NCI-H146 treated with DMSO at 0.1 percent for 48 hours (cell line): ENCODE data around the gene HRH1.
"Not testable (repeated sequence)": the region's sequence is repeated elsewhere in the genome, so short reads cannot be mapped to it uniquely, and the experiment has no call there.

Experiments used
- DNase-seq: peaks from one replicate; lab custom pipeline; 2025; ENCODE audit not compliant: unreplicated experiment; lab: John Stamatoyannopoulos, UW

HRH1 gene

GRCh38 chr3:11140030-11140712 lies 14.1 kb upstream of the HRH1 start:
- no peak for DNase-seq

GRCh38 chr3:11140713-11141104 lies 13.6 kb upstream of the HRH1 start:
- DNase-seq, result no peak

DNA sequence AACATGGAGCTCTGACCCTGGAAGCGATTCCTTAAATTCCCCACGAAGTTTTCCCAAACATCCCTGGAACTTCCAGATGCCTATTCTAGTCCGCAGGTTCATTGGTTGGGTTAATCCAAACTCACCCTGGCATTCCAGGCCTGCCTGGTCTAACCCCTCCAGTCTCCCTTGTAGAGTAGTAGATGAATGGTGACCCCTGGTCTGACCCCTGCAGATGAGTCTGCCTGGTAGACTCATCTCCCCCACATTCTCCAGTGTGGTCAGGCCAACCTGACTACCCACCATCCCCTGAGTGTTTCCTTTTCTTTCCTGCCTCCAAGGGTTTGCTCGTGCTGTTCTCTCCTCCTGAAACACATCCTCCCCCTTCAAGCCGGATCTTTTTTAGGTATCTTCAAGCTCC lies 10.8 kb upstream of the HRH1 start:
- no peak for DNase-seq

- DNase-seq, result no peak
Measured at GRCh38 chr3:11144996-11145395, 9.3 kb upstream of the HRH1 start.

- no peak for DNase-seq
Measured at GRCh38 chr3:11145888-11146287, 8.4 kb upstream of the HRH1 start.

DNA sequence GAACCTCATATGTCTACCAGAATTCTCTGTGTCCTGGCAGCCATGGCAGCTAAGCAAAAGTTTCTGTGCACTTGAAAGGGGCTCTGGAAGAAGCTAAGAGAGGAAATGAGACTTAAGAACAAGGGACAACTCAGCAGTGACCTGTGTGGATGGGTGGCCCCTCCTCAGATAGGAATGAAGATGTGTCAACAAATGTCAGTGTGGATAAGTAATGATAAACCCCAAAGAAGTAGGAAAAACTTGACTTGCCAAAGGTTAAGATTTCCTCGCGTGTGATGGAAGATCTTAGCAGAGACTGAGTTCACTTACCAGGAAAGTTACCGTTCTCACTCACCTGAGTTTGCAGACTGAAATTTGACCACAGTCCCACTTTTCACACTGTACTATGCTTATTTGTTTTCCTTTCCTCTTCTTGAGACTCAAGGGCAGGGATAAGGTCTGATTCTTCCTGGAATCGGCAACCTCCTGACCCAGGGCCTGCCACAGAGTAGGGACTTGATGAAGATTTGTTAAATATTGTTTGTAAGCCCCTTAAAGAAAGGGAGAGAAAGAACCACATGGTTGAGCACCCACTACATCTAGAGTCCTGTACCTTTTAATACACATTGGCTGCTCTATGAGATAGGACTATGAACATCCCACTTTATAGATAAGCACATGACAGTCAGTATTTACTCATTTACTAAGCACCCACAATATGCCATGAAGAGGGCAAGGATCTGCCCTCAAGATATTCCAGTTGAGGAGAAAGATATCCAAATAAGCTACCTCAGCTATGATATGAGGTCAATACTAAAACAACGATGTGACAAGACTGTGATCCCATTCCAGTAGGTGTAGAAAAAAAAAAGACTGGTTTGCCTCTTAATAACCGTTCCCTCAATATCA lies 7.3 kb upstream of the HRH1 start:
- DNase-seq, result no peak

DNA sequence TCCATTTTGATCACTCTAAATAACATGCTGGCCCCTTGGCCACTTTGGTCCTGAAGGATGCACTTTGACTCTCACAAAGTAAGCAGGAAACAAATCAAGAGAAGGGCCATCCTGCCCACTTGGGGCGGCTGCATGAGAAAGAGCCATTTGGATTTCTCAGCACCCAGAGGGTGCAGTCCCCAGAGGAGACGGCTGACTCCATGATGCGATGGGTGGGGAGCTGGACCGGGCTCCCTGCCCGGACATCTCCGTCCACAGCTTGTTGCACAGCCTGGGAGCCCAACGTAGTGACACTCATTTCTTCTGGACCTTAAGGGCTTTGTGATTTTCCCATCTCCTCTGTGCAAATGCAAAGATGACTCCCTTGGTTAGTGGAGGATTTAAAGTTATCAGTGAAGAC lies 4.0 kb upstream of the HRH1 start:
- DNase-seq, result no peak

DNA sequence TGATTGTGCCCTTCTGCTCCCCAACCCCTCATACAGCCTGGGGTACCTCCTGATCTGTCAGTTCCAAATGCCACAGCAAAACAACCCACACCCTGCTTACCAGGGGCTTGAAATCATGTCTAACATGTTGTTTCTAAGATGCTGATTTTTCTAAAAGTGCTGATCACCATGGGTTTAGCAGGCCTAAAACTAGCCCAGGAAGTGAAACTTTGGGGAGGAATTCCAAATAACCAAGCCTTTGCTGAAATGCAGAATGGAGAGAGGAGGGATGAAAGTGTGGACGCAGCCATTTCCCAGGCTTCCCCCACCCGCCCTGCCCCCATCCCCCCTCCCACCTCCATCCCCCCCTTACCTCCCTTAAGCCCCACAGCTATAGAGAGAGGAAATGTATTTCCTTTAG lies 2.0 kb upstream of the HRH1 start:
- no peak for DNase-seq

DNA sequence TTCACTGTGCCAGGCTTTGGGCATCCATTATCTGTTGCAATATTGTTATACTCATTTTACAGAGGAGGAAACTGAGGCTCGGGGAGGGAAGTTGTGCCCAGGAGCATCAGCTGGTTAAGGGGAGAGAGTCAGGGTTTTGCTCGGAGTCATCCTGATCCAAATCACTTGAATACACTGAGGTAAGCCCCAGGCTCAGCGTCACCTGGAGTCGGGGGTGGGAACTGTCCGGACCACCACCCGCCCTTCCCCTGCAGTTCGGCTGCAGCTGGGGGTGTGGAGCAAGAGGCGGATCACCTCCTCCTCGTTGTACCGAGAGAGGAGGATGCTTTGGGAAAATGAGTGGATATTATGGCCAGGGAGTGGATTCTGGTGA lies 646 bp downstream of the HRH1 start:
- DNase-seq, result no peak

GRCh38 chr3:11155341-11156025 lies 1.2 kb downstream of the HRH1 start:
- no peak for DNase-seq

DNA sequence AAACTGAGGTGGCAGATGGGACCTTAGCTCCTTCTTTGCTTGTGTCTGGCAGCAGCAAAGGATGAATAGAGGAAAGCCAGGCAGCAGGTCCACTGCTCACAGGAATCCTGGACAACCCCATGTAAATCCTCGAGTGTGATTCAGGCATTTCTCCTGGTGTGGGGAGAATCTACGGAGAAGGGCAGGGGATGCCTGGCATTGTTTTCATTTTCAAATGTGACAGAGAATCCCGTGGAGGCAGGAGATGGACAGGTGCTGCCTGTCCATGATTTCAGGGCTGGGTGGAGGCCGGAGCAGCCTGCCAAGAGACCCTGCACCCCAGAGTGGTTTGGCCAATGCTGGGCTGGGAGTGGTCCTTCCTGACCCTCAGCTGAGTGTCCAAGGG lies 1.7 kb downstream of the HRH1 start:
- no peak for DNase-seq

DNA sequence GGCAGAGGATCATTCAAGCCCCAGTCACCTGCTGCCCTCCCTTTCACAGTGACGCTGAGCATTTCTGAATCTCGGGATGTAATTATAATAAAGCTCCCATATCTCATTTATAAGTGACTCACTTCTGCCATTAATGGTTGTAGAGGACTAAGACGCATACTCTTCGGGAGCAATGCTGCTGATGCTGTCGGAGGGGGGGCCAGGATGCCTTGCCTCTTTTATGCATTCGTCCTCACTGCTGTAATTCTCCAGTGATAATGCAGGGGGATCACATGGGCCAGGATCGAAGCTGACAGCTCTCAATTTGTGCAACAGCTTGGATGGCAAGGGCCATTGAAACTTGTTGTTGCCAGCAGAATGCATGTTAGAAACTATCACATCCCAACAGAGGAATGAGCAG lies 3.1 kb downstream of the HRH1 start:
- DNase-seq, result no peak

DNA sequence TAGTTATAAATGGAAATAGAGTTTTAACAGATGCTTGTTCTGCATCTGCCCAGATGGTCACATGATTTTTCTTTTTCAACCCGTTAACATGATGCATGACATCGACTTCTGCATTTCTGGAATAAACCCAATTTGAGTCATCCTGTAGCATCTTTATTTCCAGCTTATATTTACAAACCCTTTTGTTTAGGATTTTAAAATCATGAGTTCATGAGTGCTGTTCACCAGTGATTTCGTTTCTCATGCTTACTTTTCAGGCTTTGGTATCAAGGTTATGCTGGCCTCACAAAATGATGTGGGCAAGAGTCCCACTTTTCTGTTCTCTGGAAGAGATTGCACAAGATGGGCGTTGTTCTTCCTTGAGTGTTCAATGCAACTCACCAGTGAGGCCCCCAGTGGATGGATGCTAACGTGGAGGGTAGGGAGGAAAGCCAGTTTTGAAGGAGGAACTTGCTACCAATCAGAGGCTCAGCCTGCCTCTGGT lies 5.2 kb downstream of the HRH1 start:
- no peak for DNase-seq

GRCh38 chr3:11161666-11162065 lies 7.4 kb downstream of the HRH1 start:
- no peak for DNase-seq

DNA sequence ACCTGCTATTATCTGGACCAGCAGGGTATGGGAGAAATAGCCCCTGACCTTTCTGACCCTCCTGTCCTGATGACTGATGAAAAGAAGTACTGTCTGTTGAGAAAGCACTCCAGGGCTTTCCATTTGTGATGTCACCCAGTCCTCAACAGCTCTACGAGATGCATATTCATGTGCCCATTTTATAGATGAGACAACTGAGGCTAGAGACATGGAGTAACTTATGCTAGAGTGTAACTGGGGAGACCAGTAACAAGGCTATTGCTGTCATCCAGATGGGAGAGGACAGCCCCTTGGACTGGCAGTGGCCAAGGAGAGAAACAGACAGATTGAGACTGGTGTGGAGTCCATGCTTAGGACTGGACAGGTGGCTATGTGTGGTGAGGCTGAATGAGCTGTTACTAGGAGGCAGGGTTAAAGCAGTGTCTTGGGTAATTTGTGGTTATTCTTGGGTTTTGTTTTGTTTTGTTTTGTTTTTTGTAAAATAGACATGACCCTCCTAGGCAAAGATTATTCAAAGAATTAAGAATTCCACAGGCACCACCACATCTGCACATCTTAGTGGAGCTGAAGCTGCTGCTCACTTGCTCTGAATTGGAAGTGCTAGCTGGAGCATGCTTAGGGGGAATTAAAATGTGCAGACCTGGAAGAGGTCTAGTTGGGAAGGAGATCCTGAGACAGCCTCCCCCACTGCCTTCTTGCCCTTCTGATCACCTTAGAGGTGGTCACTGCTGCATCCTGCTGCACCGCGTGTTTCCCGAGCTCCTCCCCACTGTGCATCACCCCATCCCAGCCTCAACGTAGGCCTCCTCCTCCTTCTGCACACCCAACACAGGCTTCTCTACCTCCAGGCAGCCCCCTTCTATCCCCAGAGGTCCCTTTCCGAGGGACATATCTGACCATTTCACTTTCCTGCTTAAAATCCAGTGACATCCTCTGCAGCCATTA lies 8.4 kb downstream of the HRH1 start:
- DNase-seq, result no peak

- DNase-seq, result no peak
Measured at GRCh38 chr3:11164607-11165006, 10.3 kb downstream of the HRH1 start.

GRCh38 chr3:11165476-11165875 lies 11.2 kb downstream of the HRH1 start:
- DNase-seq, result no peak

- not testable (repeated sequence) for DNase-seq
Measured at GRCh38 chr3:11166807-11167400, 12.6 kb downstream of the HRH1 start.

DNA sequence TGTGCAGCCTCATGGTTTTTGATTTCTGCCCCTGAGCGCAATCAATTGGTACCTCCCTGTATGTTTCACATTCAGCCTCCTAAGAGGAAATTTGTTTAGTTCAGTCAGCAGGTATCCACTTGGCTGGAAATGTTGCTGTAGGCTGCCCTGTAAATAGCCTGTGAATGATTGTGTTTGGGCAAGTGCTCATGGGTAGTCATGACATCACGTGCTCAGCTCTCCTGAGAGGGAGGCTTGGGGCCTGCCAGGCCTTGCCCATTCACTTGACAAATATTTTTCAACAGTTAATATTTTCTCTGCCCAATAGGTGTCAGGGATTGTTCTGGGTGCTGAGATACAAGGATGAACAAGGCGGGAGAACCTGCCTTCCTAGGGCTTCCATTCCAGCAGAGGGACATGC lies 13.3 kb downstream of the HRH1 start:
- DNase-seq, result no peak

DNA sequence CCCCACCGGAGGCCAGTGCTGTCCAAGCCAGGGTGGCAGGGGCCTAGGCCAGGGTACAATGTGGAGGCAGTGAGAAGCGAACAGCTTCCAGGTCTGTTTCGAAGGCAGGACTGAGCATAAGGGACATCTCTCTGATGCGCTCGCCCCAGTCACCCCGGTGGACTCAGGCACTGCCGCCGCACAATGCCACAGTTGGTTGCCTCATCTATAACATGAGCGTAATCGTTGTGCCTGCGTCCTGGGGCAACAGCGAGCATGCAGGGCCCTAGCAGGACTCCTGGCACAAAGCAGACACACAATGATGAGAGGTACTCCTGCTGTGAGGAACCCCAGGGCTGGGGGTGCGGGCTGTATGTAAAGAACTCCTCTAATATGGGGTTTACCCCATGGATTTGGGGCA lies 14.1 kb downstream of the HRH1 start:
- no peak for DNase-seq
